Measurements from ENCODE around the gene NADSYN1. TPM values are rescaled to one million over a fixed set of nuclear protein-coding genes. Genes with fewer than 3 reads are reported as not detected.

Gene NADSYN1
- total and polyA plus RNA-seq, 2 of the 13 experiments (the other 11 are each of a cell fraction or from before 2014, with no cell fraction given), result 35.7 to 51.5 TPM

- TF ChIP-seq REST (IDR thresholded peaks at IDR 0.05; ENCODE audit: borderline replicate concordance in 1 of 2, low read depth in 1 of 2, low read length in 2 of 2) (no peak), MED13 (CRISPR knock-in tag; IDR thresholded peaks at IDR 0.05) (no peak), ZNF75D (CRISPR knock-in tag; IDR thresholded peaks at IDR 0.05; ENCODE audit: borderline replicate concordance) (no peak), ZBTB37 (CRISPR knock-in tag; IDR thresholded peaks at IDR 0.05) (no peak), ADNP (CRISPR knock-in tag; IDR thresholded peaks at IDR 0.05) (no peak), NR0B2 (CRISPR knock-in tag; IDR thresholded peaks at IDR 0.05) (no peak), PAX8 (CRISPR knock-in tag; IDR thresholded peaks at IDR 0.05; ENCODE audit: borderline replicate concordance) (no peak), ZHX1 (CRISPR knock-in tag; IDR thresholded peaks at IDR 0.05; ENCODE audit: low read depth) (no peak), JUND (CRISPR knock-in tag; IDR thresholded peaks at IDR 0.05) (no peak)
These were observed 46.5 kb downstream of the NADSYN1 start (continued) for GRCh38 chr11:71499546-71499945.
